ENCODE data around the gene EFCAB5.

GRCh38 chr17:30148376-30148775 is 206.9 kb downstream of the EFCAB5 start:
- TF ChIP-seq NR2C2 (IDR thresholded peaks at IDR 0.05; ENCODE audit: borderline replicate concordance, control insufficient read depth, insufficient read length, low read depth) (no peak), RAD21 (IDR thresholded peaks at IDR 0.05; ENCODE audit: insufficient read depth, low read depth, low read length) (no peak), EP300 (IDR thresholded peaks at IDR 0.05; ENCODE audit: borderline replicate concordance in 1 of 2, control insufficient read depth in 1 of 2, low read depth in 2 of 2, low read length in 2 of 2) (no peak), CTCF (IDR thresholded peaks at IDR 0.05 in 2 of 3, conservative IDR thresholded peaks at IDR 0.05 in 1 of 3; ENCODE audit: control insufficient read depth in 2 of 3, extremely low read depth in 1 of 3, insufficient read depth in 1 of 3, low read depth in 3 of 3, low read length in 3 of 3) (no peak), SMAD1 (IDR thresholded peaks at IDR 0.05; ENCODE audit: low read depth, partially characterized antibody) (no peak), ATF3 (IDR thresholded peaks at IDR 0.05; ENCODE audit: borderline replicate concordance, extremely low read depth, low read depth, low read length) (no peak), CREM (IDR thresholded peaks at IDR 0.05; ENCODE audit: low read depth) (no peak), LARP7 (IDR thresholded peaks at IDR 0.05) (no peak), CREB1 (IDR thresholded peaks at IDR 0.05; ENCODE audit: low read depth) (no peak), SRF (IDR thresholded peaks at IDR 0.05; ENCODE audit: low read depth in 2 of 2, low read length in 2 of 2) (no peak), BACH1 (IDR thresholded peaks at IDR 0.05; ENCODE audit: borderline replicate concordance) (no peak), FOS (IDR thresholded peaks at IDR 0.05; ENCODE audit: borderline replicate concordance, extremely low read depth, insufficient read length) (no peak)

Measured in GM12878 (cell line).